ENCODE results near the gene FAM114A1. TPM values are rescaled to one million over a fixed set of nuclear protein-coding genes. Genes with fewer than 3 reads are reported as not detected.
A peak's percentile ranks its signal among the peaks of the same experiment; 100 is the strongest.

FAM114A1 gene
- total and polyA plus RNA-seq, 2 of the 4 experiments (the other 2 are of a cell fraction), result 135 to 649 TPM

- no peak overlapping the region for H3K14ac ChIP-seq (replicated peaks; ENCODE audit: low read depth, low read length)
- no peak for ATAC-seq (ENCODE audit: low read depth)
- no peak overlapping the region for H3K4me3 ChIP-seq (ENCODE audit: insufficient read depth, low read depth, low read length)
- TF ChIP-seq MAZ (IDR thresholded peaks at IDR 0.05; ENCODE audit: borderline replicate concordance, low read depth, low read length) (no peak), FOS (IDR thresholded peaks at IDR 0.05; ENCODE audit: low read depth, low read length) (no peak), RFX5 (IDR thresholded peaks at IDR 0.05; ENCODE audit: low read depth, low read length) (no peak), POLR2A (IDR thresholded peaks at IDR 0.05; ENCODE audit: low read depth, low read length) (no peak), SMC3 (IDR thresholded peaks at IDR 0.05; ENCODE audit: low read depth, low read length) (no peak), CHD1 (IDR thresholded peaks at IDR 0.05; ENCODE audit: low read depth, low read length) (no peak), ELK1 (IDR thresholded peaks at IDR 0.05; ENCODE audit: borderline replicate concordance, low read depth, low read length) (no peak)
- H2BK15ac ChIP-seq (ENCODE audit: low read depth, low read length), result no peak overlapping the region
- H3K9me1 ChIP-seq (ENCODE audit: insufficient read depth, low read length), result 0 out of 2 replicates have a peak, but pooled peaks cover under 1% of the 10 kb centered on the region
- H3K79me1 ChIP-seq (ENCODE audit: low read depth in 1 of 2, low read length in 2 of 2), result no peaks in the 10 kb centered on the region
- H3K56ac ChIP-seq (ENCODE audit: extremely low read depth, insufficient read depth, low read length), result no peak overlapping the region
- no peak overlapping the region for H3K4ac ChIP-seq (ENCODE audit: low read depth, low read length)
- H3K18ac ChIP-seq (ENCODE audit: low read depth, low read length), result no peak overlapping the region
- WGBS, 2 experiments (ENCODE audit: extremely low coverage in 2 of 2, insufficient read length in 1 of 2), result no CpG with 5 or more reads among the region's 2 CpGs
- no peak overlapping the region for H2AK9ac ChIP-seq (replicated peaks; ENCODE audit: low read depth, low read length, poor library complexity)
- no peak overlapping the region for H4K5ac ChIP-seq (ENCODE audit: low read depth, low read length)
- H2AK5ac ChIP-seq (ENCODE audit: low read depth, low read length), result no peak overlapping the region
- in situ Hi-C loops (cut with MboI; ENCODE audit: low sequenced_read_pairs) (no loop called here), intact Hi-C loops (cut with micrococcal nuclease) (no loop called here), dilution Hi-C loops (cut with HindIII; ENCODE audit: low sequenced_read_pairs, unreplicated experiment) (no loop called here)
- H4K8ac ChIP-seq (ENCODE audit: low read depth in 2 of 2, low read length in 2 of 2), result no peak overlapping the region
- H3K9me3 ChIP-seq (ENCODE audit: control insufficient read depth, insufficient read depth, low read length), result peaks cover 6% of the 10 kb centered on the region; the same call in 1 of the 2 replicates
- no peak overlapping the region for H4K91ac ChIP-seq (ENCODE audit: insufficient read depth, low read depth, low read length)
- ChIA-PET POLR2A (ENCODE audit: unreplicated experiment) (no interaction called here), CTCF (no interaction called here)
- H2AFZ ChIP-seq (replicated peaks; ENCODE audit: low read length, poor library complexity), result no peak overlapping the region
- peak; percentile 59 for DNase-seq
- H3K27me3 ChIP-seq (ENCODE audit: control insufficient read depth, insufficient read depth, low read length), result no peaks in the 10 kb centered on the region
- no peak overlapping the region for H2BK20ac ChIP-seq (ENCODE audit: low read depth, low read length)
- H3K4me1 ChIP-seq (ENCODE audit: control insufficient read depth, insufficient read depth, low read length), result 0 out of 2 replicates have a peak, but pooled peaks cover 2% of the 10 kb centered on the region
- no peak overlapping the region for H3K9ac ChIP-seq (ENCODE audit: low read depth, low read length)
- no peak overlapping the region for H2BK5ac ChIP-seq (ENCODE audit: low read depth, low read length, poor library complexity, severe bottlenecking)
- no peak overlapping the region for H3K27ac ChIP-seq (ENCODE audit: insufficient read depth, low read length)
- no peak overlapping the region for H3K4me2 ChIP-seq (ENCODE audit: low read depth, low read length)
- H2BK120ac ChIP-seq (ENCODE audit: low read depth, low read length), result no peak overlapping the region
- H4K20me1 ChIP-seq (ENCODE audit: insufficient read depth, low read length), result no peaks in the 10 kb centered on the region
- H3K23ac ChIP-seq (ENCODE audit: low read depth, low read length), result no peak overlapping the region
- H3K36me3 ChIP-seq (ENCODE audit: control insufficient read depth, insufficient read depth, low read length), result no peaks in the 10 kb centered on the region
- no TSS peak for BruUV-seq (replicated peaks)
Measured at GRCh38 chr4:38837849-38838248, 29.8 kb upstream of the FAM114A1 start.
